GM12873 (cell line): ENCODE data around the gene CTRB2.

ENCODE experiments used
- CTCF ChIP-seq: IDR thresholded peaks from 2 replicates; pipeline ENCODE4 v1.5.1; 2012; ENCODE audit warnings: low read depth, mild to moderate bottlenecking, moderate library complexity, low read length, control low read depth; ENCODE audit not compliant: insufficient read depth; ENCODE audit errors: missing control alignments

Gene CTRB2

GRCh38 chr16:75206749-75207451 lies at the start of gene CTRB2:
CTRB2 (minus strand) TSS chr16:75207161; CDS start chr16:75207141, 20 bp downstream.
- no peak for TF ChIP-seq CTCF

GRCh38 chr16:75256059-75256571 lies 49.2 kb upstream of the CTRB2 start:
- peak; percentile 15 for TF ChIP-seq CTCF

GRCh38 chr16:75254359-75254837 lies 47.4 kb upstream of the CTRB2 start:
- no peak for TF ChIP-seq CTCF

- no peak for TF ChIP-seq CTCF
Measured at GRCh38 chr16:75252946-75253911, 46.3 kb upstream of the CTRB2 start.

- no peak for TF ChIP-seq CTCF
Measured at GRCh38 chr16:75252049-75252864, 45.3 kb upstream of the CTRB2 start.

- peak; percentile 22 for TF ChIP-seq CTCF
Measured at GRCh38 chr16:75251280-75252048, 44.5 kb upstream of the CTRB2 start, which contains the start of gene BCAR1. BCAR1 (minus strand) TSS chr16:75251624; CDS start chr16:75251482, 142 bp downstream.
